Naive thymus-derived CD4-positive, alpha-beta T cell (primary cell): ENCODE measurements around the gene ZDHHC22. TPM values are rescaled to one million over a fixed set of nuclear protein-coding genes. Genes with fewer than 3 reads are reported as not detected.

Experiments
- ATAC-seq: fragments of 150-1000 bp; cut with Tn5 transposase; 2 replicates; pipeline ENCODE4 v1.10.0; 2021; ENCODE audit warnings: mild to moderate bottlenecking, moderate library complexity
- CTCF ChIA-PET: fragments of 350-600 bp; sonication (Branson Sonifier 250); formaldehyde crosslinking; loops from one replicate; lab custom pipeline; 2021; ENCODE audit warnings: antibody characterized with exemption; lab: Charles Lee
- POLR2A ChIA-PET: fragments of 350-600 bp; sonication (Branson Sonifier 250); formaldehyde crosslinking; loops from one replicate; lab custom pipeline; 2021; ENCODE audit warnings: antibody characterized with exemption, inconsistent platforms; lab: Charles Lee
- DNase-seq, 9 donors: peaks; one replicate each; pipeline versions ENCODE4 v3.0.0 to v3.0.0-alpha.2; 2020 to 2022; ENCODE audit warnings: mixed read lengths in 1 of 9
- H3K27ac ChIP-seq: one replicate; pipeline ENCODE4 v1.7.0; 2013; ENCODE audit warnings: mild to moderate bottlenecking, low read depth, low read length, moderate library complexity
- H3K27me3 ChIP-seq, 2 donors: one replicate each; pipeline ENCODE4 v1.7.0; 2013; ENCODE audit warnings: low read length in 2 of 2, mild to moderate bottlenecking in 2 of 2, moderate library complexity in 2 of 2; ENCODE audit not compliant: control insufficient read depth in 2 of 2, insufficient read depth in 2 of 2
- H3K36me3 ChIP-seq, 3 experiments: 1 replicate in 2 of 3; 2 replicates in 1 of 3; pipeline ENCODE4 v1.7.0; 2013; ENCODE audit warnings: low read length in 3 of 3, mild to moderate bottlenecking in 3 of 3, moderate library complexity in 1 of 3; ENCODE audit not compliant: insufficient read depth in 3 of 3, control insufficient read depth in 2 of 3
- H3K4me1 ChIP-seq, 2 donors: one replicate each; pipeline ENCODE4 v1.7.0; 2013; ENCODE audit warnings: low read length in 2 of 2, mild to moderate bottlenecking in 2 of 2, moderate library complexity in 1 of 2; ENCODE audit not compliant: control insufficient read depth in 2 of 2, insufficient read depth in 2 of 2
- H3K4me3 ChIP-seq: 2 replicates; pipeline ENCODE4 v1.7.0; 2013; ENCODE audit warnings: mild to moderate bottlenecking, low read length
- H3K9me3 ChIP-seq, 3 experiments: 1 replicate in 2 of 3; 2 replicates in 1 of 3; pipeline ENCODE4 v1.7.0; 2013; ENCODE audit warnings: low read length in 3 of 3; ENCODE audit not compliant: control insufficient read depth in 2 of 3
- H3K27ac Mint-ChIP-seq, 9 donors: one replicate each; pipeline ENCODE4 v1.8.0; 2020 to 2022; ENCODE audit warnings: mixed read lengths in 9 of 9, mild to moderate bottlenecking in 8 of 9, moderate library complexity in 5 of 9, inconsistent platforms in 2 of 9
- H3K27me3 Mint-ChIP-seq, 5 donors: one replicate each; pipeline ENCODE4 v1.8.0; 2021 to 2022; ENCODE audit warnings: mixed read lengths in 5 of 5, mild to moderate bottlenecking in 1 of 5
- H3K36me3 Mint-ChIP-seq, 5 donors: one replicate each; pipeline ENCODE4 v1.8.0; 2020 to 2022; ENCODE audit warnings: mixed read lengths in 5 of 5, mild to moderate bottlenecking in 3 of 5, inconsistent platforms in 1 of 5
- H3K4me1 Mint-ChIP-seq, 7 donors: one replicate each; pipeline ENCODE4 v1.8.0; 2020 to 2022; ENCODE audit warnings: mixed read lengths in 7 of 7, mild to moderate bottlenecking in 3 of 7, inconsistent platforms in 1 of 7
- H3K4me3 Mint-ChIP-seq, 10 donors: one replicate each; pipeline ENCODE4 v1.8.0; 2020 to 2022; ENCODE audit warnings: mild to moderate bottlenecking in 10 of 10, mixed read lengths in 10 of 10, moderate library complexity in 6 of 10, inconsistent platforms in 2 of 10
- H3K9me3 Mint-ChIP-seq, 11 donors: one replicate each; pipeline ENCODE4 v1.8.0; 2020 to 2022; ENCODE audit warnings: mixed read lengths in 11 of 11, mild to moderate bottlenecking in 4 of 11, inconsistent platforms in 1 of 11, moderate library complexity in 1 of 11
- intact Hi-C, 2 donors: fragments of 100-400 bp; cut with micrococcal nuclease; formaldehyde crosslinking; loops; one replicate each; pipeline ENCODE4 v1.15.1; 2023
- polyA plus RNA-seq, 2 donors: library from polyadenylated mRNA; unstranded; fragments of 300-500 nt; fragmentation: Illumina TruSeq; gene quantifications; one replicate each; pipeline ENCODE4 v1.2.3, GENCODE V29; 2021
- total RNA-seq, 6 experiments: library from RNA in 5 of 6; stranded (reverse) in 5 of 6; gene quantifications; 1 replicate in 5 of 6; 2 replicates in 1 of 6; pipeline ENCODE4 v1.2.3 and lab custom pipeline; 2021 to 2026

Gene ZDHHC22
- total and polyA plus RNA-seq, 7 experiments from 2014 or later, result not detected

- H3K36me3 Mint-ChIP-seq, result peaks cover 0 to 26% (median 5%) of the 10 kb centered on the region in 5 donors
- CTCF ChIA-PET, result no interaction called here
- H3K9me3 Mint-ChIP-seq, result no peaks in the 10 kb centered on the region
- Histone ChIP-seq H3K4me3 (peak overlapping the region; percentile 9), H3K36me3 (no peaks in the 10 kb centered on the region), H3K4me1 (peaks cover 16 to 51% of the 10 kb centered on the region in 2 donors), H3K27ac (peak overlapping the region; percentile 56), H3K27me3 (no peaks in the 10 kb centered on the region), H3K9me3 (no peaks in the 10 kb centered on the region)
- H3K27ac Mint-ChIP-seq, result peak overlapping the region in 8 of 9 donors; percentile 19 to 90 (median 76)
- peak overlapping the region in 7 of 10 donors; percentile 35 to 75 (median 58) for H3K4me3 Mint-ChIP-seq
- POLR2A ChIA-PET, result interaction anchor here (0.6 to 2.7 kb wide), 6 partner anchors 12 to 166 kb away, joined by 3 to 17 read pairs (median 6); partner anchors contain the start of gene CIPC
- peaks cover 6 to 28% (median 8%) of the 10 kb centered on the region in 5 donors for H3K27me3 Mint-ChIP-seq
- ATAC-seq (peak; percentile 69), DNase-seq (peak in 6 of 9 donors; percentile 22 to 45 (median 28))
- intact Hi-C loops, result loop anchor here (1.0 to 10.0 kb wide), 2 partner anchors 23 to 204 kb away; partner anchors contain the start of genes CIPC (in 1 of the 2), GSTZ1 (in 1 of the 2) and POMT2 (in 1 of the 2)
- H3K4me1 Mint-ChIP-seq, result peaks cover 6 to 41% (median 28%) of the 10 kb centered on the region in 7 donors
Measured at GRCh38 chr14:77120771-77121743, 20.5 kb downstream of the ZDHHC22 start.

- H3K9me3 Mint-ChIP-seq, result no peaks in the 10 kb centered on the region
- Histone ChIP-seq H3K27me3 (no peaks in the 10 kb centered on the region), H3K9me3 (no peaks in the 10 kb centered on the region), H3K4me1 (peaks cover 10 to 44% of the 10 kb centered on the region in 2 donors), H3K27ac (peak overlapping the region; percentile 62), H3K36me3 (peaks cover 0 to 1% (median 0%) of the 10 kb centered on the region in 3 experiments), H3K4me3 (no peak overlapping the region)
- CTCF ChIA-PET, result no interaction called here
- intact Hi-C loops, result loop anchor here (1.0 to 10.0 kb wide), 2 partner anchors 22 to 205 kb away; partner anchors contain the start of genes CIPC (in 1 of the 2), GSTZ1 (in 1 of the 2) and POMT2 (in 1 of the 2)
- peak overlapping the region in 6 of 9 donors; percentile 18 to 92 (median 83) for H3K27ac Mint-ChIP-seq
- peaks cover 0 to 35% (median 10%) of the 10 kb centered on the region in 5 donors for H3K36me3 Mint-ChIP-seq
- peak overlapping the region in 2 of 10 donors; percentile 10 to 62 for H3K4me3 Mint-ChIP-seq
- H3K27me3 Mint-ChIP-seq, result peaks cover 0 to 19% (median 0%) of the 10 kb centered on the region in 5 donors
- DNase-seq (peak in 5 of 9 donors; percentile 12 to 48 (median 15)), ATAC-seq (peak; percentile 39)
- POLR2A ChIA-PET, result interaction anchor here (0.6 to 2.7 kb wide), 5 partner anchors 10 to 216 kb away, joined by 3 to 17 read pairs (median 6); partner anchors contain the start of gene CIPC
- peaks cover 6 to 33% (median 21%) of the 10 kb centered on the region in 7 donors for H3K4me1 Mint-ChIP-seq
Measured at GRCh38 chr14:77119851-77120250, 21.7 kb downstream of the ZDHHC22 start.

GRCh38 chr14:77116172-77116817, 25.3 kb downstream of the ZDHHC22 start:
- intact Hi-C loops, result no loop called here
- H3K27ac ChIP-seq, result no peak overlapping the region
- no peak overlapping the region for H3K4me3 ChIP-seq
- Mint-ChIP-seq H3K9me3 (no peaks in the 10 kb centered on the region), H3K27me3 (no peaks in the 10 kb centered on the region), H3K4me1 (peaks cover 4 to 10% (median 8%) of the 10 kb centered on the region in 7 donors), H3K4me3 (no peak overlapping the region), H3K36me3 (peaks cover 8 to 57% (median 17%) of the 10 kb centered on the region in 5 donors), H3K27ac (no peak overlapping the region)
- ChIA-PET CTCF (interaction anchor here (0.6 to 0.9 kb wide), 2 partner anchors 20 to 157 kb away, joined by 3 read pairs; no protein-coding TSS in a partner anchor), POLR2A (no interaction called here)
- H3K4me1 ChIP-seq, result peaks cover 0 to 18% of the 10 kb centered on the region in 2 donors
- no peaks in the 10 kb centered on the region for H3K27me3 ChIP-seq
- H3K36me3 ChIP-seq, result peaks cover 0 to 31% (median 0%) of the 10 kb centered on the region in 3 experiments
- ATAC-seq, result no peak
- DNase-seq, result no peak
- no peaks in the 10 kb centered on the region for H3K9me3 ChIP-seq

GRCh38 chr14:77114609-77115008, 27.0 kb downstream of the ZDHHC22 start:
- no peaks in the 10 kb centered on the region for H3K27me3 ChIP-seq
- CTCF ChIA-PET, result interaction anchor here (0.6 kb wide), 1 partner anchor 1992 kb away, joined by 3 read pairs; no protein-coding TSS in a partner anchor
- peaks cover 0 to 45% (median 0%) of the 10 kb centered on the region in 3 experiments for H3K36me3 ChIP-seq
- ATAC-seq (no peak), DNase-seq (no peak)
- Mint-ChIP-seq H3K36me3 (peaks cover 8 to 57% (median 20%) of the 10 kb centered on the region in 5 donors), H3K27ac (peak overlapping the region in 1 of 9 donors; percentile 32), H3K9me3 (no peaks in the 10 kb centered on the region), H3K4me1 (no peaks in the 10 kb centered on the region), H3K27me3 (no peaks in the 10 kb centered on the region), H3K4me3 (no peak overlapping the region)
- POLR2A ChIA-PET, result no interaction called here
- peaks cover 0 to 3% of the 10 kb centered on the region in 2 donors for H3K4me1 ChIP-seq
- H3K4me3 ChIP-seq, result no peak overlapping the region
- intact Hi-C loops, result no loop called here
- no peak overlapping the region for H3K27ac ChIP-seq
- no peaks in the 10 kb centered on the region for H3K9me3 ChIP-seq

- Histone ChIP-seq H3K27ac (no peak overlapping the region), H3K4me3 (no peak overlapping the region), H3K36me3 (peaks cover 0 to 49% (median 0%) of the 10 kb centered on the region in 3 experiments), H3K4me1 (no peaks in the 10 kb centered on the region), H3K9me3 (no peaks in the 10 kb centered on the region), H3K27me3 (no peaks in the 10 kb centered on the region)
- CTCF ChIA-PET, result interaction anchor here (1.2 kb wide), 1 partner anchor 9 kb away, joined by 3 read pairs; no protein-coding TSS in a partner anchor
- Mint-ChIP-seq H3K9me3 (no peaks in the 10 kb centered on the region), H3K27me3 (no peaks in the 10 kb centered on the region), H3K36me3 (peaks cover 8 to 61% (median 25%) of the 10 kb centered on the region in 5 donors), H3K4me3 (no peak overlapping the region), H3K27ac (no peak overlapping the region), H3K4me1 (no peaks in the 10 kb centered on the region)
- DNase-seq, result no peak
- ATAC-seq, result no peak
- intact Hi-C loops, result no loop called here
- POLR2A ChIA-PET, result interaction anchor here (0.7 kb wide), 1 partner anchor 76 kb away, joined by 4 read pairs; no protein-coding TSS in a partner anchor
Measured at GRCh38 chr14:77113644-77114043, 27.9 kb downstream of the ZDHHC22 start.

GRCh38 chr14:77111021-77111420, 30.6 kb downstream of the ZDHHC22 start:
- no peak overlapping the region for H3K4me3 ChIP-seq
- H3K27me3 ChIP-seq, result no peaks in the 10 kb centered on the region
- DNase-seq, result no peak
- H3K27ac ChIP-seq, result no peak overlapping the region
- peaks cover 0 to 61% (median 5%) of the 10 kb centered on the region in 3 experiments for H3K36me3 ChIP-seq
- Mint-ChIP-seq H3K4me3 (no peak overlapping the region), H3K9me3 (no peaks in the 10 kb centered on the region), H3K27ac (no peak overlapping the region), H3K27me3 (no peaks in the 10 kb centered on the region), H3K4me1 (peaks cover 0 to 1% (median 0%) of the 10 kb centered on the region in 7 donors), H3K36me3 (peaks cover 17 to 60% (median 28%) of the 10 kb centered on the region in 5 donors)
- no peaks in the 10 kb centered on the region for H3K9me3 ChIP-seq
- no peaks in the 10 kb centered on the region for H3K4me1 ChIP-seq
- no peak for ATAC-seq
- ChIA-PET CTCF (interaction anchor here (0.6 to 0.9 kb wide), 3 partner anchors 8 to 17 kb away, joined by 3 read pairs; no protein-coding TSS in a partner anchor), POLR2A (interaction anchor here (1.3 kb wide), 1 partner anchor 13 kb away, joined by 3 read pairs; no protein-coding TSS in a partner anchor)
- intact Hi-C loops, result no loop called here
